HepG2 (cell line): ENCODE data around the gene ARHGAP19. TPM values are rescaled to one million over a fixed set of nuclear protein-coding genes. Genes with fewer than 3 reads are reported as not detected.

Source experiments
- CEBPZ ChIP-seq: IDR thresholded peaks from 2 replicates; pipeline ENCODE4 v1.6.1; 2012; ENCODE audit warnings: low read length, improper control_type of control experiment
- FOXJ3 ChIP-seq: sonication (generic); formaldehyde crosslinking; IDR thresholded peaks from 2 replicates; pipeline ENCODE4 v1.4.0; 2020; ENCODE audit warnings: missing genetic modification reagents, mild to moderate bottlenecking, borderline replicate concordance
- HNRNPL ChIP-seq: fragments of 200-400 bp; formaldehyde crosslinking; IDR thresholded peaks from 2 replicates; pipeline ENCODE4 v1.6.1; 2017; ENCODE audit warnings: mild to moderate bottlenecking, low read depth, low read length
- KLF15 ChIP-seq: sonication (generic); formaldehyde crosslinking; IDR thresholded peaks from 2 replicates; pipeline ENCODE4 v1.8.1; 2023; ENCODE audit warnings: borderline replicate concordance, mild to moderate bottlenecking, inconsistent platforms, missing genetic modification reagents, mixed read lengths
- MLLT10 ChIP-seq: sonication (generic); formaldehyde crosslinking; IDR thresholded peaks from 2 replicates; pipeline ENCODE4 v1.4.0; 2020; ENCODE audit warnings: missing genetic modification reagents
- NCOA1 ChIP-seq: sonication (generic); formaldehyde crosslinking; IDR thresholded peaks from 2 replicates; pipeline ENCODE4 v1.9.0; 2021; ENCODE audit warnings: missing genetic modification reagents
- RARA ChIP-seq: IDR thresholded peaks from 2 replicates; pipeline ENCODE4 v1.6.1; 2016; ENCODE audit warnings: missing genetic modification reagents, missing compliant biosample characterization
- SOX13 ChIP-seq, 3 experiments: fragments of 450-650 bp in 1 of 3; sonication (generic) in 1 of 3; formaldehyde crosslinking in 1 of 3; IDR thresholded peaks in 2 of 3; conservative IDR thresholded peaks in 1 of 3; 2 replicates each; pipeline versions ENCODE4 v1.5.0 to v1.6.1; 2016 to 2020; ENCODE audit warnings: antibody characterized with exemption in 1 of 3, mild to moderate bottlenecking in 1 of 3, missing compliant biosample characterization in 1 of 3, missing genetic modification reagents in 1 of 3, moderate library complexity in 1 of 3
- ZBTB26 ChIP-seq: IDR thresholded peaks from 2 replicates; pipeline ENCODE4 v1.6.1; 2016; ENCODE audit warnings: missing compliant biosample characterization, missing genetic modification reagents, borderline replicate concordance
- ZNF292 ChIP-seq: sonication (generic); formaldehyde crosslinking; IDR thresholded peaks from 2 replicates; pipeline ENCODE4 v1.8.1; 2022; ENCODE audit warnings: mild to moderate bottlenecking, low read depth, missing genetic modification reagents, borderline replicate concordance
- ZNF713 ChIP-seq: sonication (generic); formaldehyde crosslinking; IDR thresholded peaks from 2 replicates; pipeline ENCODE4 v1.4.0; 2020; ENCODE audit warnings: mild to moderate bottlenecking, missing genetic modification reagents
- ZNF746 ChIP-seq: sonication (generic); formaldehyde crosslinking; IDR thresholded peaks from 2 replicates; pipeline ENCODE4 v1.8.0; 2022; ENCODE audit warnings: mild to moderate bottlenecking, missing genetic modification reagents
- polyA plus RNA-seq, 8 experiments: library from polyadenylated mRNA; depleted of rRNA in 3 of 8; stranded (reverse) in 7 of 8; unstranded in 1 of 8; fragments of >200 nt; fragmentation: Illumina TruSeq in 4 of 8; extraction: Trizol in 4 of 8; gene quantifications; 2 replicates each; pipeline versions ENCODE4 v1.2.1 to v1.2.3, GENCODE V29; 2011 to 2016; ENCODE audit warnings: low read depth in 4 of 8, missing spikeins in 1 of 8, mixed read lengths in 1 of 8; ENCODE audit not compliant: insufficient read depth in 1 of 8
- total RNA-seq, 5 experiments: library from RNA; depleted of rRNA; stranded (reverse); fragments of >200 nt; fragmentation: Illumina TruSeq; extraction: Trizol; gene quantifications; 2 replicates each; pipeline ENCODE4 v1.2.3, GENCODE V29; 2016; ENCODE audit warnings: low read depth in 1 of 5
- TF ChIP-seq, protein P1 (sequence below): sonication (generic); formaldehyde crosslinking; conservative IDR thresholded peaks from 2 replicates; pipeline ENCODE4 v1.8.0; 2022; ENCODE audit warnings: missing genetic modification reagents
- TF ChIP-seq, protein P2 (sequence below): sonication (generic); formaldehyde crosslinking; IDR thresholded peaks from 2 replicates; pipeline ENCODE4 v1.8.0; 2023; ENCODE audit warnings: mild to moderate bottlenecking, missing genetic modification reagents
- TF ChIP-seq, protein P3 (sequence below): sonication (generic); formaldehyde crosslinking; IDR thresholded peaks from 2 replicates; pipeline ENCODE4 v1.5.0; 2020; ENCODE audit warnings: missing genetic modification reagents
- TF ChIP-seq, protein P4 (sequence below): sonication (generic); formaldehyde crosslinking; IDR thresholded peaks from 2 replicates; pipeline ENCODE4 v1.4.0; 2020; ENCODE audit warnings: mild to moderate bottlenecking, missing genetic modification reagents

ARHGAP19 gene
- total and polyA plus RNA-seq, 2 of the 13 experiments (the other 11 are each of a cell fraction or from before 2014, with no cell fraction given): 7.6 to 10.0 TPM

DNA sequence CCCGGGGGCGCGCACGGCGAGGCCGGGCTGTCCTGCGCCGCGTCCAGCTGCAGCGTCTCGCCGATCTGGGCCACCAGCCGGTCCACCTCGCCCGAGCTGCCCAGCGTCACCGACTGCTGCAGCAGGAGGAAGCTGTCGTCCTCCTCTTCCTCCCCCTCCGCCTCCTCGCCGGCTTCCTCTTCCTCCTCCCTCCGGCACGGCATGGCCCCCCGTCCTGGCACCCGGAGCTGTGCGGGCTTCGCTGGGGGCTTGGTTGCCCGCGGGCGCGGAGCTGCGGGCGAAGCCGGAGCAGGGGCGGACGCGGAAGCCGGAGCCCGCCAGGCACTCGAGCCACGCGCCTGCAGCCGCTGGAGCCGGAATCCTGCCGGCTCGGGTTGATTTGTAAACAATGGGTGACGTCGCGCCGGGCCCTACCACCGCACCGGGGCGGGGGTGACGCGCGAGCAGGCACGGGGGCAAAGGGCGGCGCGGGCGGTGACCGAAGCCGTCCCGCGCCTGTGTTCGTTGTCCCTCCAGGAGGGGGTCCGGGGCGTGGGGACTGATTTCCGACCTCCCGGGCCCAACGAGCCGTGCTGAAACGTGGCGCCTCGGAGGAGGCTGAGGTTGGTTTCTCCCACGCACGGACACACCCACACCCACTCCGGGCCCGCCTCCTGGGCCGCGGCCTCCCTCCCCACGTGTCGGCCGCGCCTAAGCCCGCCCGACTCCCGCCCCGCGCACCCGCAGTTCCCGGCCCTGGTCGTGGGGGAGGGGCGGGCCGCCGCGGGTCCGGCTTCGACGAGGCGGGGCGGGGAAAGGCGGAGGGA is 42.1 kb upstream of the ARHGAP19 start, which contains the start of gene FRAT2 (continued):
- TF ChIP-seq RARA (CRISPR knock-in tag): peak; percentile 24; the same call in 1 of the 2 replicates
- no peak for TF ChIP-seq SOX13 (IDR thresholded peaks at IDR 0.05)
- TF ChIP-seq SOX13 (CRISPR knock-in tag; conservative IDR thresholded peaks at IDR 0.05 in 1 of 2, IDR thresholded peaks at IDR 0.05 in 1 of 2): peak in 1 of 2 experiments; percentile 79; a peak in 2 of 4 replicates
- no peak for TF ChIP-seq CEBPZ
- TF ChIP-seq ZBTB26 (CRISPR knock-in tag): peak; percentile 60; the same call in 1 of the 2 replicates
- TF ChIP-seq, protein P1, sequence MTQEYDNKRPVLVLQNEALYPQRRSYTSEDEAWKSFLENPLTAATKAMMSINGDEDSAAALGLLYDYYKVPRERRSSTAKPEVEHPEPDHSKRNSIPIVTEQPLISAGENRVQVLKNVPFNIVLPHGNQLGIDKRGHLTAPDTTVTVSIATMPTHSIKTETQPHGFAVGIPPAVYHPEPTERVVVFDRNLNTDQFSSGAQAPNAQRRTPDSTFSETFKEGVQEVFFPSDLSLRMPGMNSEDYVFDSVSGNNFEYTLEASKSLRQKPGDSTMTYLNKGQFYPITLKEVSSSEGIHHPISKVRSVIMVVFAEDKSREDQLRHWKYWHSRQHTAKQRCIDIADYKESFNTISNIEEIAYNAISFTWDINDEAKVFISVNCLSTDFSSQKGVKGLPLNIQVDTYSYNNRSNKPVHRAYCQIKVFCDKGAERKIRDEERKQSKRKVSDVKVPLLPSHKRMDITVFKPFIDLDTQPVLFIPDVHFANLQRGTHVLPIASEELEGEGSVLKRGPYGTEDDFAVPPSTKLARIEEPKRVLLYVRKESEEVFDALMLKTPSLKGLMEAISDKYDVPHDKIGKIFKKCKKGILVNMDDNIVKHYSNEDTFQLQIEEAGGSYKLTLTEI (CRISPR knock-in tag): no peak
- no peak for TF ChIP-seq MLLT10 (CRISPR knock-in tag)
- no peak; the same call in 1 of the 2 replicates for TF ChIP-seq ZNF746 (CRISPR knock-in tag)
- TF ChIP-seq, protein P2, sequence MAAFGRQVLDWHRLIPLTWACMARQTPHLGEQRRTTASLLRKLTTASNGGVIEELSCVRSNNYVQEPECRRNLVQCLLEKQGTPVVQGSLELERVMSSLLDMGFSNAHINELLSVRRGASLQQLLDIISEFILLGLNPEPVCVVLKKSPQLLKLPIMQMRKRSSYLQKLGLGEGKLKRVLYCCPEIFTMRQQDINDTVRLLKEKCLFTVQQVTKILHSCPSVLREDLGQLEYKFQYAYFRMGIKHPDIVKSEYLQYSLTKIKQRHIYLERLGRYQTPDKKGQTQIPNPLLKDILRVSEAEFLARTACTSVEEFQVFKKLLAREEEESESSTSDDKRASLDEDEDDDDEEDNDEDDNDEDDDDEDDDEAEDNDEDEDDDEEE (CRISPR knock-in tag): peak; percentile 63; the same call in 1 of the 2 replicates
- no peak for TF ChIP-seq HNRNPL
- no peak for TF ChIP-seq ZNF292 (CRISPR knock-in tag)
- peak; percentile 36; the same call in 1 of the 2 replicates for TF ChIP-seq ZNF713 (CRISPR knock-in tag)
- TF ChIP-seq KLF15 (CRISPR knock-in tag): no peak
- TF ChIP-seq, protein P3, sequence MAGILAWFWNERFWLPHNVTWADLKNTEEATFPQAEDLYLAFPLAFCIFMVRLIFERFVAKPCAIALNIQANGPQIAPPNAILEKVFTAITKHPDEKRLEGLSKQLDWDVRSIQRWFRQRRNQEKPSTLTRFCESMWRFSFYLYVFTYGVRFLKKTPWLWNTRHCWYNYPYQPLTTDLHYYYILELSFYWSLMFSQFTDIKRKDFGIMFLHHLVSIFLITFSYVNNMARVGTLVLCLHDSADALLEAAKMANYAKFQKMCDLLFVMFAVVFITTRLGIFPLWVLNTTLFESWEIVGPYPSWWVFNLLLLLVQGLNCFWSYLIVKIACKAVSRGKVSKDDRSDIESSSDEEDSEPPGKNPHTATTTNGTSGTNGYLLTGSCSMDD (CRISPR knock-in tag): no peak
- TF ChIP-seq, protein P4, sequence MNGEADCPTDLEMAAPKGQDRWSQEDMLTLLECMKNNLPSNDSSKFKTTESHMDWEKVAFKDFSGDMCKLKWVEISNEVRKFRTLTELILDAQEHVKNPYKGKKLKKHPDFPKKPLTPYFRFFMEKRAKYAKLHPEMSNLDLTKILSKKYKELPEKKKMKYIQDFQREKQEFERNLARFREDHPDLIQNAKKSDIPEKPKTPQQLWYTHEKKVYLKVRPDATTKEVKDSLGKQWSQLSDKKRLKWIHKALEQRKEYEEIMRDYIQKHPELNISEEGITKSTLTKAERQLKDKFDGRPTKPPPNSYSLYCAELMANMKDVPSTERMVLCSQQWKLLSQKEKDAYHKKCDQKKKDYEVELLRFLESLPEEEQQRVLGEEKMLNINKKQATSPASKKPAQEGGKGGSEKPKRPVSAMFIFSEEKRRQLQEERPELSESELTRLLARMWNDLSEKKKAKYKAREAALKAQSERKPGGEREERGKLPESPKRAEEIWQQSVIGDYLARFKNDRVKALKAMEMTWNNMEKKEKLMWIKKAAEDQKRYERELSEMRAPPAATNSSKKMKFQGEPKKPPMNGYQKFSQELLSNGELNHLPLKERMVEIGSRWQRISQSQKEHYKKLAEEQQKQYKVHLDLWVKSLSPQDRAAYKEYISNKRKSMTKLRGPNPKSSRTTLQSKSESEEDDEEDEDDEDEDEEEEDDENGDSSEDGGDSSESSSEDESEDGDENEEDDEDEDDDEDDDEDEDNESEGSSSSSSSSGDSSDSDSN (CRISPR knock-in tag): peak; percentile 82; the same call in 1 of the 2 replicates
- TF ChIP-seq NCOA1 (CRISPR knock-in tag): no peak
- TF ChIP-seq FOXJ3 (CRISPR knock-in tag): no peak
